ENCODE measurements around the gene PIK3R2. TPM values are rescaled to one million over a fixed set of nuclear protein-coding genes. Genes with fewer than 3 reads are reported as not detected.

PIK3R2 gene
- total RNA-seq, 1 experiment from 2014 or later: 42.8 TPM

DNA sequence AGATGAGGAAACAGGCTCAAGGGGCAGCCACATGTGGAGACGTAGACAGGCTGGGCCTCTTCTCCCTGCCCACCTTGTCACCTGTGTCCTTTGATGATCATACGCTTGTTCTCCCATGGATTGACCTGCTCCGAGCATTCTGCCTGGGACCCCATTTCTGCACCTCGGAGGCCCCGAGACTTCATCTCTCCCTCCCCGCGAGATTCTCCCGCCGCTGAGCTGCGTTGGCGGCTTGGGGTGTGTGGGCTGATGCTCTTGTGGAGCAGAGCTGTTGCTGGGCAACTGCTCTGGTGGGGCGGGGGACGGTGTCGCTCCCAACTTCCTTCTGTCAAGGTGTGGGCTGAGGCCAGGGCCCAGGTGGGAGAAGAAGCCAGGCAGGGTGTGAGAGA lies 33.3 kb upstream of the PIK3R2 start:
- Histone ChIP-seq H3K79me2 (ENCODE audit: insufficient read depth, low read length) (no peaks in the 10 kb centered on the region), H3K56ac (ENCODE audit: insufficient read length, low read depth, low read length) (no peak overlapping the region), H3K18ac (ENCODE audit: insufficient read length, low read depth, low read length) (no peak overlapping the region), H3K4me1 (ENCODE audit: insufficient read depth, low read length) (no peaks in the 10 kb centered on the region; the same call in 1 of the 2 replicates), H2BK5ac (ENCODE audit: insufficient read length, low read length) (no peak overlapping the region), H4K8ac (replicated peaks; ENCODE audit: insufficient read length, low read depth, low read length) (no peak overlapping the region), H3K4me2 (ENCODE audit: insufficient read depth, insufficient read length, low read length) (no peak overlapping the region), H2BK20ac (ENCODE audit: low read depth, low read length, poor library complexity, severe bottlenecking) (no peak overlapping the region), H4K91ac (ENCODE audit: insufficient read length, low read depth, low read length) (no peak overlapping the region), H3K4ac (ENCODE audit: low read depth, low read length) (no peak overlapping the region), H3K23ac (ENCODE audit: insufficient read length, low read depth, low read length) (no peak overlapping the region), H2AFZ (ENCODE audit: low read length) (no peak overlapping the region), H3K79me1 (ENCODE audit: insufficient read depth, low read depth, low read length, poor library complexity, severe bottlenecking) (no peaks in the 10 kb centered on the region), H4K20me1 (ENCODE audit: control insufficient read depth, insufficient read depth, insufficient read length) (peaks cover 4% of the 10 kb centered on the region), H2BK15ac (ENCODE audit: low read depth, low read length) (no peak overlapping the region), H2BK12ac (ENCODE audit: insufficient read length, low read depth, low read length) (no peak overlapping the region), H3K27ac (ENCODE audit: insufficient read length, low read depth, low read length) (no peak overlapping the region), H3T11ph (ENCODE audit: low read length) (no peak overlapping the region), H2AK5ac (ENCODE audit: insufficient read length, low read length) (no peak overlapping the region), H4K5ac (ENCODE audit: insufficient read length, low read depth, low read length) (no peak overlapping the region), H3K9me3 (ENCODE audit: control insufficient read depth, low read depth, low read length) (no peaks in the 10 kb centered on the region), H3K23me2 (ENCODE audit: insufficient read length, low read depth, low read length, poor library complexity, severe bottlenecking) (peaks cover 3% of the 10 kb centered on the region), H2BK120ac (ENCODE audit: low read depth, low read length, poor library complexity, severe bottlenecking) (no peak overlapping the region), H3K27me3 (ENCODE audit: insufficient read depth, low read length) (no peaks in the 10 kb centered on the region), H3K14ac (ENCODE audit: insufficient read depth, low read length) (no peak overlapping the region; the same call in 1 of the 2 replicates), H3K9ac (ENCODE audit: extremely low read depth, insufficient read length, low read length) (no peak overlapping the region)
- no CpG with 5 or more reads among the region's 14 CpGs for WGBS (ENCODE audit: extremely low coverage, insufficient read length, low lambda C conversion rate)
- TF ChIP-seq, protein P1, sequence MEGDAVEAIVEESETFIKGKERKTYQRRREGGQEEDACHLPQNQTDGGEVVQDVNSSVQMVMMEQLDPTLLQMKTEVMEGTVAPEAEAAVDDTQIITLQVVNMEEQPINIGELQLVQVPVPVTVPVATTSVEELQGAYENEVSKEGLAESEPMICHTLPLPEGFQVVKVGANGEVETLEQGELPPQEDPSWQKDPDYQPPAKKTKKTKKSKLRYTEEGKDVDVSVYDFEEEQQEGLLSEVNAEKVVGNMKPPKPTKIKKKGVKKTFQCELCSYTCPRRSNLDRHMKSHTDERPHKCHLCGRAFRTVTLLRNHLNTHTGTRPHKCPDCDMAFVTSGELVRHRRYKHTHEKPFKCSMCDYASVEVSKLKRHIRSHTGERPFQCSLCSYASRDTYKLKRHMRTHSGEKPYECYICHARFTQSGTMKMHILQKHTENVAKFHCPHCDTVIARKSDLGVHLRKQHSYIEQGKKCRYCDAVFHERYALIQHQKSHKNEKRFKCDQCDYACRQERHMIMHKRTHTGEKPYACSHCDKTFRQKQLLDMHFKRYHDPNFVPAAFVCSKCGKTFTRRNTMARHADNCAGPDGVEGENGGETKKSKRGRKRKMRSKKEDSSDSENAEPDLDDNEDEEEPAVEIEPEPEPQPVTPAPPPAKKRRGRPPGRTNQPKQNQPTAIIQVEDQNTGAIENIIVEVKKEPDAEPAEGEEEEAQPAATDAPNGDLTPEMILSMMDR (conservative IDR thresholded peaks at IDR 0.05): no peak
- peak overlapping the region; percentile 25 to 77; a peak in 4 of 5 replicates for H3K4me3 Mint-ChIP-seq
- peak overlapping the region in 2 of 3 experiments; percentile 28 to 53; a peak in 3 of 7 replicates for H3K27ac Mint-ChIP-seq
- H3K36me3 Mint-ChIP-seq (ENCODE audit: insufficient read depth in 1 of 3, low read depth in 3 of 3): peaks cover 4 to 14% (median 12%) of the 10 kb centered on the region in 3 experiments; a peak in 6 of 7 replicates
- DNase-seq: no peak
- no peaks in the 10 kb centered on the region; a peak in 1 of 5 replicates for H3K9me3 Mint-ChIP-seq
- peaks cover 24 to 29% of the 10 kb centered on the region in 2 experiments for H3K4me1 Mint-ChIP-seq
- H3K27me3 Mint-ChIP-seq (ENCODE audit: low read depth): peaks cover 4% of the 10 kb centered on the region; the same call in 1 of the 2 replicates

Measured in H9 (cell line).